ENCODE measurements around the gene AK3. TPM values are rescaled to one million over a fixed set of nuclear protein-coding genes. Genes with fewer than 3 reads are reported as not detected.
"Not testable (repeated sequence)": the region's sequence is repeated elsewhere in the genome, so short reads cannot be mapped to it uniquely, and the experiment has no call there.

The AK3 gene
- total RNA-seq, 1 donor from 2014 or later, result 73.6 TPM

DNA sequence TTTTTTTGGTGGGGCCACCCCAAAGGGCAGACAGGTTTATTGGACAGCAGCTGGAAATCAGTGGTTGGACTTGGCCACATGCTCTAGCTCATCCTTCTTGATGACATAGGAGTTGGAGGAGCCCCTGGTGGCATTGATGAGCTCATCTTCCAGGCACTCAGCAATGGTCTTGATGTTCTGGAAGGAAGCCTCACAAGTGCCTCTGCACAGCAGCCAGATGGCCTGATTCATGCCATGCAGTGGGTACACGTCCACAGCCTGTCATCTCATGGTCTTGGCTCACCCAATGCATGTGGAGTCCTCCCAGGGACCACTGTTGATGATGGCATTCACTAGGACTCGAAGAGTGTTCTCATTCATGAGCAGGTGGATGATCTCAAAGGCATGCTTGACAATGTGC lies 40.4 kb upstream of the AK3 start:
- H3K9me3 Mint-ChIP-seq (ENCODE audit: low read depth), result no peaks in the 10 kb centered on the region
- TF ChIP-seq CTCF (IDR thresholded peaks at IDR 0.05; ENCODE audit: unreplicated experiment), result no peak
- no peak for DNase-seq (ENCODE audit: low spot score, unreplicated experiment)
- no peaks in the 10 kb centered on the region for H3K36me3 Mint-ChIP-seq (ENCODE audit: insufficient read depth)
- H3K4me1 Mint-ChIP-seq (ENCODE audit: low read depth), result no peaks in the 10 kb centered on the region
- H3K4me3 Mint-ChIP-seq (ENCODE audit: low read depth), result no peak overlapping the region
- no peak overlapping the region for H3K27ac Mint-ChIP-seq
- H3K27me3 Mint-ChIP-seq, result no peaks in the 10 kb centered on the region

GRCh38 chr9:4780651-4781050 lies 39.6 kb upstream of the AK3 start:
- Mint-ChIP-seq H3K27ac (no peak overlapping the region), H3K4me3 (ENCODE audit: low read depth) (no peak overlapping the region), H3K9me3 (ENCODE audit: low read depth) (no peaks in the 10 kb centered on the region), H3K36me3 (ENCODE audit: insufficient read depth) (no peaks in the 10 kb centered on the region), H3K27me3 (no peaks in the 10 kb centered on the region), H3K4me1 (ENCODE audit: low read depth) (no peaks in the 10 kb centered on the region)
- no peak for TF ChIP-seq CTCF (IDR thresholded peaks at IDR 0.05; ENCODE audit: unreplicated experiment)
- no peak for DNase-seq (ENCODE audit: low spot score, unreplicated experiment)

GRCh38 chr9:4774958-4775357 lies 34.0 kb upstream of the AK3 start:
- H3K36me3 Mint-ChIP-seq (ENCODE audit: insufficient read depth); H3K4me1 Mint-ChIP-seq (ENCODE audit: low read depth); H3K27ac Mint-ChIP-seq; H3K9me3 Mint-ChIP-seq (ENCODE audit: low read depth); H3K27me3 Mint-ChIP-seq; DNase-seq (ENCODE audit: low spot score, unreplicated experiment); H3K4me3 Mint-ChIP-seq (ENCODE audit: low read depth): not testable (repeated sequence)

- Mint-ChIP-seq H3K9me3 (ENCODE audit: low read depth) (no peaks in the 10 kb centered on the region), H3K4me1 (ENCODE audit: low read depth) (no peaks in the 10 kb centered on the region), H3K27me3 (no peaks in the 10 kb centered on the region), H3K27ac (no peak overlapping the region), H3K36me3 (ENCODE audit: insufficient read depth) (no peaks in the 10 kb centered on the region), H3K4me3 (ENCODE audit: low read depth) (no peak overlapping the region)
- no peak for DNase-seq (ENCODE audit: low spot score, unreplicated experiment)
- no peak for TF ChIP-seq CTCF (IDR thresholded peaks at IDR 0.05; ENCODE audit: unreplicated experiment)
Observed at GRCh38 chr9:4774209-4774608, 33.2 kb upstream of the AK3 start.

DNA sequence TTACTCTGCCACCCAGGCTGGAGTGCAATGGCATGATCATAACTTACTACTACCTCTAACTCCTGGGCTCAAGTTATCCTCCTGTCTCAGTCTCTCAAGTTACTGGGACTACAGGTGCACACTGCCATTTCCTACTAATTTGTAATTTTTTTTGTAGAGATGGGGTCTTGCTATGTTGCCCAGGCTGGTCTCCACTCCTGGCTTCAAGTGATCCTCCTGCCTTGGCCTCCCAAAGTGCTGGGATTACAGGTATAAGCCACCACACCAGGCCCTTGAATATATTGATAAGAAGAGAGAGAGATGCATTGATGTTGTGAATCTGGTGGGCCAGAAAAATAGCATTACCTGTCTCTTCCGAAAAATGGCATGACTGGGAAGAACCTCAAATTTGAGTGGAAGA lies 30.8 kb upstream of the AK3 start:
- Mint-ChIP-seq H3K36me3 (ENCODE audit: insufficient read depth) (no peaks in the 10 kb centered on the region), H3K27me3 (no peaks in the 10 kb centered on the region), H3K9me3 (ENCODE audit: low read depth) (no peaks in the 10 kb centered on the region), H3K4me1 (ENCODE audit: low read depth) (no peaks in the 10 kb centered on the region), H3K4me3 (ENCODE audit: low read depth) (no peak overlapping the region), H3K27ac (no peak overlapping the region)
- no peak for TF ChIP-seq CTCF (IDR thresholded peaks at IDR 0.05; ENCODE audit: unreplicated experiment)
- no peak for DNase-seq (ENCODE audit: low spot score, unreplicated experiment)

DNA sequence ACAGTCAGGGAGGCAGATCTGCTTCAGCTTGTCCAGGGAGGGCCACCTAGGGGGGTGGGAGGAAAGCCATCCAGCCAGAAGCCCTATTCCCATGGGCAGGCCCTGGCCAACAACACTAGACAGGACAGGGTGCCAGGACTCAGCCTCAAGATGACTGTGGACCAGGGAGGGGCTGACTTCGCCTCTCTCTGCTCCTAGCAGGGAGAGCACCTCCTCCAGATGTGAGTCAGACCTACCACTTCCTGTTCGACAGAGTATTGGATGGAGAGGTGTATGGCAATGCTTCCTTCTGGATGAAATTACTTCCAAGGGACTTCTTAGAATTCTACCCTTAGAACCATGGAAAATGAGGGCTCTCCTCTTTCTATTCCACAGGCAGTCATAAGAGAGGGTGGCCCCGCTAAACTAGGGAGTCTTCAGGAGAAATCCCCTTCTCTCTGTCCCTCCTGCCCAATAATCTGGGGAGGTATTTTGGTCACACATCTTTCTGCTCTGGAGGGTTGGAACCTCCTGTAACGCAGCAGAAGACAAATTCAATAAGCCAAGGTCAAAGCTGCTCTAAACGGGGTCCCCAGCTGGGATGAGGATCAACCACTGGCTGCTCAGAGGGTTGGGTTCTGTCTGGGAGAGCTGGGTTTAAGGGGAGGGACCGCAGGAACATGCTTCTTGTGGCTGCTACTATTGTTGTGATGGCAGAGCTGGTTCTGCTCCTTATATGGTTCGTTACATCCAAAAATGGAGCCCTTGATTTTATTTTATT lies 28.5 kb upstream of the AK3 start:
- no peak overlapping the region for H3K4me3 Mint-ChIP-seq (ENCODE audit: low read depth)
- no peak for DNase-seq (ENCODE audit: low spot score, unreplicated experiment)
- no peak for TF ChIP-seq CTCF (IDR thresholded peaks at IDR 0.05; ENCODE audit: unreplicated experiment)
- no peaks in the 10 kb centered on the region for H3K4me1 Mint-ChIP-seq (ENCODE audit: low read depth)
- no peaks in the 10 kb centered on the region for H3K9me3 Mint-ChIP-seq (ENCODE audit: low read depth)
- no peaks in the 10 kb centered on the region for H3K27me3 Mint-ChIP-seq
- no peaks in the 10 kb centered on the region for H3K36me3 Mint-ChIP-seq (ENCODE audit: insufficient read depth)
- no peak overlapping the region for H3K27ac Mint-ChIP-seq

Measured in progenitor cell of endocrine pancreas (in vitro differentiated cells).